ENCODE measurements around the gene ACKR1. TPM values are rescaled to one million over a fixed set of nuclear protein-coding genes. Genes with fewer than 3 reads are reported as not detected.

ACKR1 gene
- total and polyA plus RNA-seq, 2 donors (not counting 3 experiments of a cell fraction or from before 2014, with no cell fraction given), result 0.15 to 1.3 TPM

DNA sequence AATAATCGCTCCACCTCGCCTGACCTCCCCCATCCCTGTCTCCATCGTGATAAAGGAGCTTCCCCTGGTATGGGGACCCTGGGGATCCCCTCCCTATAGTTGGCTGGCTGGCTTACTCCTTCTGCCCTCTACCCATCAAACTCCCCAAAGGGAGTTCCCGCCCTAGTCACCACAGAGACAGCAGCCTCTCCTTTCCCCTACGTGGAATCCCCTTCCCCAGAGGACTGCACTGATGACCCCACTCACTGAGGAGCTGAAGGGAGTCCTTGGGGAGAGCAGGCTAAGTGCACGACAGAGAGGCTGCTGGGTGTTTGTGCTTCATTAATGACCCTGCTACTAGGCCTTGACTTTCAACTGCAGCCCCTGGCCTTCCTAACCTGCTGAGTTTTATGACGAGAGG, 31.4 kb upstream of the ACKR1 start:
- intact Hi-C loops (cut with micrococcal nuclease) (no loop called here), dilution Hi-C loops (cut with MboI; ENCODE audit: extremely low pct_ligation_motif_present, low sequenced_read_pairs) (no loop called here)
- TF ChIP-seq POLR2AphosphoS5 (IDR thresholded peaks at IDR 0.05; ENCODE audit: insufficient read depth, low read depth, low read length) (no peak), MAX (IDR thresholded peaks at IDR 0.05; ENCODE audit: insufficient read depth, insufficient read length) (no peak), MYC (IDR thresholded peaks at IDR 0.05; ENCODE audit: low read depth, low read length) (no peak)
- Histone ChIP-seq H3K9me1 (replicated peaks; ENCODE audit: control insufficient read depth, extremely low read depth, insufficient read depth, low read length) (no peaks in the 10 kb centered on the region), H3K4me2 (ENCODE audit: insufficient read depth, low read length) (no peak overlapping the region), H3K36me3 (ENCODE audit: control insufficient read depth in 2 of 2, extremely low read depth in 1 of 2, insufficient read depth in 2 of 2, low read length in 2 of 2) (no peaks in the 10 kb centered on the region), H3K9ac (replicated peaks; ENCODE audit: extremely low read depth, insufficient read depth, low read length) (no peak overlapping the region), H3K79me2 (ENCODE audit: control insufficient read depth, insufficient read depth, low read length) (no peaks in the 10 kb centered on the region), H2AFZ (ENCODE audit: low read depth, low read length) (no peak overlapping the region), H3K27me3 (ENCODE audit: control insufficient read depth in 2 of 2, insufficient read depth in 2 of 2, low read length in 2 of 2) (peaks cover 44 to 46% of the 10 kb centered on the region in 2 experiments), H4K20me1 (replicated peaks; ENCODE audit: control insufficient read depth, extremely low read depth, insufficient read depth, low read length) (no peaks in the 10 kb centered on the region), H3K4me1 (ENCODE audit: control insufficient read depth, extremely low read depth, insufficient read depth, low read length) (no peaks in the 10 kb centered on the region), H3K4me3 (replicated peaks in 1 of 3; ENCODE audit: insufficient read depth in 1 of 3, low read depth in 1 of 3, low read length in 3 of 3) (no peak overlapping the region), H3K27ac (ENCODE audit: insufficient read depth, low read depth, low read length) (no peak overlapping the region), H3K9me3 (replicated peaks; ENCODE audit: control insufficient read depth, insufficient read depth, low read length) (no peaks in the 10 kb centered on the region)
- BruUV-seq (replicated peaks), result no TSS peak
- POLR2A ChIA-PET, result no interaction called here
- CTCF ChIA-PET, result interaction anchor here (0.7 to 1.5 kb wide), 2 partner anchors 12 to 38 kb away, joined by 3 to 7 read pairs; no protein-coding TSS in a partner anchor
- FAIRE-seq, result no peak
- no peak for DNase-seq (ENCODE audit: low read depth, low spot score)

DNA sequence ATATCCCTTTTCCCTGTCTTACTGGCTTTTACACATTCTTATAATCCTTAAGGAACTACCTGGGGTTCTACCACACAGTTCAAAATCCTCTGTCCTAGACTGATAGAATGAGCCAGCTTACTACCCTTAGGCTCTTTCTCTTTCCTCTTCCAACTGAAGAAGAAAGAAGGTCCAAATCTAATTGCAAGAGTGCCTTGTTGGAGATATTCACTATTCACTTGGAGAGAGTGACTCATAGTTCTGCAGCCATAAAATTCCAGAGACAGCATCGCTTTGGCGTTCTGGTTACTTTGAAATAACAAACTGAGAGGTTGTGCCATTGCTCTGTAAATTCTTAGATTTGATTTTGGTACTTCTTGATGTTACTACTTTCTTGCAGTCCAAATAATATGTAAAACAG, 29.1 kb upstream of the ACKR1 start:
- H3K4me3 ChIP-seq (replicated peaks in 1 of 3; ENCODE audit: insufficient read depth in 1 of 3, low read depth in 1 of 3, low read length in 3 of 3), result no peak overlapping the region
- no peaks in the 10 kb centered on the region for H3K4me1 ChIP-seq (ENCODE audit: control insufficient read depth, extremely low read depth, insufficient read depth, low read length)
- CTCF ChIA-PET, result interaction anchor here (1.4 kb wide), 1 partner anchor 22 kb away, joined by 4 read pairs; no protein-coding TSS in a partner anchor
- H4K20me1 ChIP-seq (replicated peaks; ENCODE audit: control insufficient read depth, extremely low read depth, insufficient read depth, low read length), result no peaks in the 10 kb centered on the region
- DNase-seq (ENCODE audit: low read depth, low spot score) (no peak), FAIRE-seq (no peak)
- intact Hi-C loops (cut with micrococcal nuclease), result no loop called here
- no peaks in the 10 kb centered on the region for H3K36me3 ChIP-seq (ENCODE audit: control insufficient read depth in 2 of 2, extremely low read depth in 1 of 2, insufficient read depth in 2 of 2, low read length in 2 of 2)
- dilution Hi-C loops (cut with MboI; ENCODE audit: extremely low pct_ligation_motif_present, low sequenced_read_pairs), result no loop called here
- no peaks in the 10 kb centered on the region for H3K79me2 ChIP-seq (ENCODE audit: control insufficient read depth, insufficient read depth, low read length)
- no peaks in the 10 kb centered on the region for H3K9me1 ChIP-seq (replicated peaks; ENCODE audit: control insufficient read depth, extremely low read depth, insufficient read depth, low read length)
- no peaks in the 10 kb centered on the region for H3K9me3 ChIP-seq (replicated peaks; ENCODE audit: control insufficient read depth, insufficient read depth, low read length)
- H2AFZ ChIP-seq (ENCODE audit: low read depth, low read length), result no peak overlapping the region
- POLR2A ChIA-PET, result no interaction called here
- H3K27me3 ChIP-seq (ENCODE audit: control insufficient read depth in 2 of 2, insufficient read depth in 2 of 2, low read length in 2 of 2), result peaks cover 26 to 29% of the 10 kb centered on the region in 2 experiments
- H3K4me2 ChIP-seq (ENCODE audit: insufficient read depth, low read length), result no peak overlapping the region
- no peak for TF ChIP-seq FOS (IDR thresholded peaks at IDR 0.05; ENCODE audit: borderline replicate concordance, insufficient read depth, low read length)
- TF ChIP-seq JUN (IDR thresholded peaks at IDR 0.05; ENCODE audit: borderline replicate concordance, insufficient read depth, insufficient read length, low read depth), result no peak
- no peak for TF ChIP-seq CTCF (IDR thresholded peaks at IDR 0.05; ENCODE audit: extremely low read depth in 1 of 2, insufficient read depth in 1 of 2, low read depth in 1 of 2, low read length in 2 of 2)
- no peak for TF ChIP-seq EZH2 (IDR thresholded peaks at IDR 0.05; ENCODE audit: borderline replicate concordance, low read depth, low read length, severe bottlenecking)
- no peak for TF ChIP-seq POLR2AphosphoS5 (IDR thresholded peaks at IDR 0.05; ENCODE audit: insufficient read depth, low read depth, low read length)
- TF ChIP-seq MAX (IDR thresholded peaks at IDR 0.05; ENCODE audit: insufficient read depth, insufficient read length), result no peak
- no peak for TF ChIP-seq POLR2A (IDR thresholded peaks at IDR 0.05; ENCODE audit: low read depth, low read length)
- TF ChIP-seq GATA2 (IDR thresholded peaks at IDR 0.05; ENCODE audit: insufficient read depth, insufficient read length, low read depth, low read length), result no peak
- TF ChIP-seq MYC (IDR thresholded peaks at IDR 0.05; ENCODE audit: low read depth, low read length), result no peak
- BruUV-seq (replicated peaks), result no TSS peak
- no peak overlapping the region for H3K9ac ChIP-seq (replicated peaks; ENCODE audit: extremely low read depth, insufficient read depth, low read length)
- no peak overlapping the region for H3K27ac ChIP-seq (ENCODE audit: insufficient read depth, low read depth, low read length)

Data from endothelial cell of umbilical vein (primary cell).